SK-N-MC (cell line): Measurements from ENCODE around the gene GPC5.
"Not testable (repeated sequence)": the region's sequence is repeated elsewhere in the genome, so short reads cannot be mapped to it uniquely, and the experiment has no call there.

Experiments used
- DNase-seq: peaks from one replicate; pipeline ENCODE4 v3.0.0-alpha.2; 2011; ENCODE audit warnings: low read depth, low spot score
- H3K27ac ChIP-seq: fragments of 200-600 bp; sonication (generic); 2 replicates; pipeline ENCODE4 v1.5.1; 2016; ENCODE audit warnings: mixed run types
- H3K36me3 ChIP-seq: fragments of 200-600 bp; sonication (generic); 2 replicates; pipeline ENCODE4 v1.6.1; 2017; ENCODE audit warnings: antibody characterized with exemption, low read length, mixed read lengths; ENCODE audit not compliant: insufficient read depth
- H3K4me3 ChIP-seq: fragments of 200-600 bp; sonication (generic); 2 replicates; pipeline ENCODE4 v1.5.1; 2016
- H3K9ac ChIP-seq: fragments of 200-600 bp; sonication (generic); 2 replicates; pipeline ENCODE4 v1.8.0; 2017; ENCODE audit warnings: mixed run types, mixed read lengths; ENCODE audit not compliant: insufficient read length
- H3K9me3 ChIP-seq: fragments of 200-600 bp; sonication (generic); 2 replicates; pipeline ENCODE4 v1.6.1; 2017; ENCODE audit warnings: low read depth, mild to moderate bottlenecking, antibody characterized with exemption, low read length, moderate library complexity, mixed read lengths
- EZH2 ChIP-seq: fragments of 200-600 bp; sonication (generic); IDR thresholded peaks from one replicate; pipeline ENCODE4 v1.6.1; 2017; ENCODE audit warnings: antibody characterized with exemption
- FOXP2 ChIP-seq: optimal IDR thresholded peaks from 2 replicates; pipeline ENCODE3; 2011; ENCODE audit warnings: mild to moderate bottlenecking, moderate library complexity; ENCODE audit not compliant: insufficient read depth; ENCODE audit errors: extremely low read length, control extremely low read depth
- POLR2AphosphoS5 ChIP-seq: IDR thresholded peaks from 2 replicates; pipeline ENCODE4 v1.6.1; 2012; ENCODE audit warnings: mild to moderate bottlenecking, low read depth, low read length, borderline replicate concordance

GPC5 gene

DNA sequence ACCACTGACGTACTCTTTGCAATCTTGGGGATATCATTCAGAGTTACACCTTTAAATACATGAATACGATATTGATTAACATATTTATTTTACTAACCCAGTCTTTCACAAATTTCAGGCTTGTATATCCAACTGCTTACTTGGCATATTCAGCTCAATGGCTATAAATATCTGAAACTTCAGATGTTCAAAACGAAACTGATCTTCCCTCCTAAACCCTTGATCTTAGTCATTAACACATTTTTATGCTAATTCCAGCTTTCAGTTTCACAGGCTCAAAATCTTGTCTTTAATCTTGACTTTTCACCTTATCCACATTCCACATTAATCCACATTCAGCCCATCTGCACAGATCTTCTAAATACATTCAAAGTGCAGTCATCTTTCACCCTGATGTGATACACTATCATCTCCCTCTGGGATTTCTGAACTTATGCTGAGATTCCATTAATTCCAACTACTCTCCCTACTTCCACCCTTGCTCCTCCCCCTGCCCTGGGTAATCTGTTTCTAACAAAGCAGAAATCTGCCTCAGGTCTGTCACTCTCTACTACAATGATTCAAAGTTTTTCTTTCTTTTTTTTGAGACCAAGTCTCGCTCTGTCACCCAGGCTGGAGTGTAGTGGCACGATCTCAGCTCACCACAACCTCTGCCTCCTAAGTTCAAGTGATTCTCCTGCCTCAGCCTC lies 387.2 kb downstream of the GPC5 start:
- Histone ChIP-seq H3K27ac (no peak overlapping the region), H3K9ac (no peak overlapping the region), H3K36me3 (no peaks in the 10 kb centered on the region), H3K9me3 (no peaks in the 10 kb centered on the region), H3K4me3 (no peak overlapping the region)
- TF ChIP-seq EZH2 (no peak), POLR2AphosphoS5 (no peak), FOXP2 (no peak)
- DNase-seq, result no peak

- Histone ChIP-seq H3K9me3 (no peaks in the 10 kb centered on the region), H3K36me3 (no peaks in the 10 kb centered on the region), H3K4me3 (no peak overlapping the region), H3K27ac (no peak overlapping the region), H3K9ac (no peak overlapping the region)
- no peak for DNase-seq
- no peak for TF ChIP-seq FOXP2
- TF ChIP-seq EZH2, result no peak
- no peak for TF ChIP-seq POLR2AphosphoS5
Measured at GRCh38 chr13:91792054-91792453, 393.6 kb downstream of the GPC5 start.

GRCh38 chr13:91797567-91797966 lies 399.1 kb downstream of the GPC5 start:
- TF ChIP-seq EZH2 (no peak), FOXP2 (no peak), POLR2AphosphoS5 (no peak)
- no peak overlapping the region for H3K9ac ChIP-seq
- H3K9me3 ChIP-seq, result no peaks in the 10 kb centered on the region
- no peak overlapping the region for H3K27ac ChIP-seq
- no peaks in the 10 kb centered on the region for H3K36me3 ChIP-seq
- DNase-seq, result no peak
- H3K4me3 ChIP-seq, result no peak overlapping the region

GRCh38 chr13:91798338-91798737 lies 399.9 kb downstream of the GPC5 start:
- not testable (repeated sequence) for H3K4me3 ChIP-seq, H3K36me3 ChIP-seq, H3K27ac ChIP-seq, DNase-seq, H3K9ac ChIP-seq, H3K9me3 ChIP-seq

GRCh38 chr13:91801772-91802171 lies 403.4 kb downstream of the GPC5 start:
- not testable (repeated sequence) for H3K9ac ChIP-seq, H3K36me3 ChIP-seq, DNase-seq, H3K9me3 ChIP-seq
- peak overlapping the region; percentile 71; the same call in 1 of the 2 replicates for H3K4me3 ChIP-seq
- peak overlapping the region; percentile 95; the same call in 1 of the 2 replicates for H3K27ac ChIP-seq

- no peaks in the 10 kb centered on the region for H3K9me3 ChIP-seq
- no peaks in the 10 kb centered on the region for H3K36me3 ChIP-seq
- no peak for TF ChIP-seq EZH2
- TF ChIP-seq POLR2AphosphoS5, result no peak
- no peak for TF ChIP-seq FOXP2
- no peak for DNase-seq
- no peak overlapping the region for H3K9ac ChIP-seq
- no peak overlapping the region for H3K27ac ChIP-seq
- H3K4me3 ChIP-seq, result no peak overlapping the region
Measured at GRCh38 chr13:91802957-91803356, 404.5 kb downstream of the GPC5 start.

GRCh38 chr13:91804724-91805123 lies 406.3 kb downstream of the GPC5 start:
- Histone ChIP-seq H3K9ac (no peak overlapping the region), H3K4me3 (no peak overlapping the region), H3K27ac (no peak overlapping the region), H3K9me3 (no peaks in the 10 kb centered on the region), H3K36me3 (no peaks in the 10 kb centered on the region)
- no peak for TF ChIP-seq EZH2
- DNase-seq, result no peak

DNA sequence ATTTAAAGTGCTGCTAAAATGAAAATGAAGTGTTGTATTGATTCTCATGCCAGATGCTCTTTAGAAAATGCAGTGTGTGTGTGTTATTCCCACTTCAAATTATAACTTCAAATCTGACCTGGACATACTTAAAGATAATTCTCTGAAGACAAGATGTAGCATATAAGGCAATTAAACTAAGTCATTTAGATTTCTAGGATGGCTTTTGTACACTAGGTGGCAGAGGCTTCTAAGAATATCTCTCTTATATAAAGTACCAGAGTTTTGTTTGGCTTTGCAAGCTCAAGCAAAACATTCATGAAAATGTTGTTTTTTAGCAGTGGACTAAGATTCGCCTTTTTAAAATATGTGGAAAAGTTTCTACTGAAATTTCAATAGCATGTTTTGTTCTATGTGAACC lies 407.2 kb downstream of the GPC5 start:
- TF ChIP-seq FOXP2 (no peak), POLR2AphosphoS5 (no peak), EZH2 (no peak)
- H3K27ac ChIP-seq, result no peak overlapping the region
- DNase-seq, result no peak

DNA sequence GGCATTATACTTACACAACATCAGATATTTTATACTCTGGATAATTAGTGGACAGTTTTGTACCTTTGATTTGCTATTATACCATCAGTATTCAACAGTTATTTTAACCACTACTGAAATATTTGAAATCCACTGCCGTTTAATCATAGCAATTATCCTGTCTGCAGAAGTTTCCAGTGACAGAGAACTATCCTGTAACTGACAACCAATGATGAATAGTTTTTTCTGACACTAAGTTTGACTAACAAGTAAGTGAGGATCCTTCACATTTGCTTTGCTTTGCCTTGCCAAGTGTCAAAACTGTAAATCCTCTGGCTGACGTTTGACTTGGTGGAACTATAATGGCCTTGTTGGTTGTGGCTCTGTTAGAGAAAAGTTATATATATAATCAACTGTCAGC lies 410.7 kb downstream of the GPC5 start:
- no peaks in the 10 kb centered on the region for H3K9me3 ChIP-seq
- H3K36me3 ChIP-seq, result no peaks in the 10 kb centered on the region
- H3K9ac ChIP-seq, result no peak overlapping the region
- no peak for DNase-seq
- no peak overlapping the region for H3K27ac ChIP-seq
- TF ChIP-seq EZH2 (no peak), FOXP2 (no peak), POLR2AphosphoS5 (no peak)
- no peak overlapping the region for H3K4me3 ChIP-seq

More for the DNA sequence above, 407.2 kb downstream of the GPC5 start:
- Histone ChIP-seq H3K4me3 (no peak overlapping the region), H3K9me3 (no peaks in the 10 kb centered on the region), H3K36me3 (no peaks in the 10 kb centered on the region), H3K9ac (no peak overlapping the region)

GRCh38 chr13:91813253-91813652 lies 414.8 kb downstream of the GPC5 start:
- no peak overlapping the region for H3K4me3 ChIP-seq
- no peak for TF ChIP-seq POLR2AphosphoS5
- TF ChIP-seq EZH2, result no peak
- no peak for TF ChIP-seq FOXP2
- no peak overlapping the region for H3K27ac ChIP-seq
- no peak for DNase-seq
- no peaks in the 10 kb centered on the region for H3K9me3 ChIP-seq
- no peaks in the 10 kb centered on the region for H3K36me3 ChIP-seq
- H3K9ac ChIP-seq, result no peak overlapping the region
